GM19395 (cell line): ENCODE results near the gene EVI2A.
"Not testable (repeated sequence)": the region's sequence is repeated elsewhere in the genome, so short reads cannot be mapped to it uniquely, and the experiment has no call there.

Source experiments
- ATAC-seq: cut with Tn5 transposase; IDR thresholded peaks from one replicate; pipeline ENCODE4 v1.9.1; 2021; ENCODE audit warnings: mild to moderate bottlenecking, moderate library complexity; ENCODE audit not compliant: unreplicated experiment

The EVI2A gene

DNA sequence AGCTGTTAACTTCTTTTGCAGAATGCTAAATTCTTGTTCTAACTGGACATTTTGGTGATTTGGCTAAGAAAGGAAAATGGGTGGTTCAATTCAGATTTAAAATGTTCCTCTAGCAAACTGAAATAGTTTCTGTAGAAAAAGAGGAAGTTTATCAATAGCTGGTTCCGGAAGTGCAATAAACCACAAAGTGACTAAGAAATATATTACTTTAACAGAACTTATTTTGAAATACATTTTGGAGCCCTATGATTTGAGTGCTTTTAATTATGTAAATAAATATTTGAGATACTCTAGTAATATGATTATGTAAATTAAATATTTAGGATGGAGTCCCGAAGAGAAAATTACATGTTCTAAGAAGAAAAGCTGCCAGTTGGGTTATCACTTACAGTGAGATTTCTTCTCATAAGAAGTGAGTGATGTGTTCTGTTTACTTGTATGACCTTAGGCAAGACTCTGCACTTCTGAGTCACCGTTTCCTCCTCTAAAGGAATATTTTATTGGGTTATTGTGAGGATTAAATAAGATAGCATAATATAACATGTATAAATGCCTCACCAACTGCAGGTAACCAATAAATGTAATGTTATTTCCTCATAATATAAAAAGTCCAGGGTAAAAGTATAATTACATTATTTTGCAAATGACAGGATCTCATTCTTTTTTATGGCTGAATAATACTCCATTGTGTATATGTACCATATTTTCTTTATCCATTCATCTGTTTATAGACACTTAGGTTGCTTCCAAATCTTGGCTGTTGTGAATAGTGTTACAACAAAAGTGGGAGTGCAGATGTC lies 7.2 kb downstream of the EVI2A start, which contains the start of gene EVI2B:
EVI2B (minus strand) TSS at position 73 of the 800 bp plus-strand sequence. CDS start 8,445 bp downstream, outside the sequence.
- ATAC-seq: no peak

DNA sequence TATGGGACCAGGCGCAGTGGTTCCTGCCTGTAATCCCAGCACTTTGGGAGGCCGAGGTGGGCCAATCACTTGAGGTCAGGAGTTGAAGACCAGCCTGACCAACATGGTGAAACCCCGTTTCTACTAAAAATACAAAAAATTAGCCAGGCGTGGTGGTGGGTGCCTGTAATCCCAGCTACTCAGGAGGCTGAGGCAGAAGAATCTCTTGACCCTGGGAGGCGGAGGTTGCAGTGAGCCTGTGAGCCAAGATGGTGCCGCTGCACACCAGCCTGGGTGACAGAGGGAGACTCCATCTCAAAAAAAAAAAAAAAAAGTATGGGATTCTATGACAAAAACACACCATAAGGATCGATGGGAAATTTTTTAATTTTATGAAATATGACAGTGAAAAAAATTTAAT lies 9.2 kb downstream of the EVI2A start:
- ATAC-seq: not testable (repeated sequence)

DNA sequence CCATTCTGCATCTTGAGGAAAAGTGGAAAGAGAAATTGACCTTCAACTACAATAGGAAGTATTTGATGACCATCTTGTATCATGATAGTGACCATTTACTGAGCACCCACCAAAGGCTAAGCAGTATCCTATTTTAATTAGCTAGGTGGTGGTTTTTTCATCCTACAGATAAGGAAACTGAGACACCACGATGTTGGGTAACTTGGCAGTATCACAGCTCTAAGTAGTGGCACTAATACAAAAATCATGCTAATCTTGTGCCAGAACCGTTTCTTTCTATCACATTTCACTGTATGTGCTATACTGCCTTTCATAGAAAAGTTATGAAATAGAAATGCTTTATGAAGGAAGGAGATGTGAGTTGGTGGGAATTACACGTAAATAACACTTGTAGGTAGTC lies 9.9 kb downstream of the EVI2A start:
- no peak for ATAC-seq

DNA sequence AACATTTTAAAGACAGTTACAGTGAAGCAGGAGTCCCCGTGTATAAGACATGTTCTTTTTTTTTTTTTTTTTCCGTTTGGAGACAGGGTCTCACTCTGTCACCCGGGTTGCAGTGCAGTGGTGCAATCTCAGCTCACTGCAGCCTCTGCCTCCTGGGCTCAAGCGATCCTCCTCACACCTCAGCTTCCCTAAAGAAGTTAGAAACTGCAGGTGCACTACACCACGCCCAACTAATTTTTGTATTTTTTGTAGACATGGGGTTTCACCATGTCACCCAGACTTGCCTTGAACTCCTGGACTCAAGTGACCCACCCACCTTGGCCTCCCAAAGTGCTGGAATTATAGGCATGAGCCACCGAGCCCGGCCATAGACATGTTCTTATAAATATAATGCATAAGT lies 10.5 kb downstream of the EVI2A start:
- no peak for ATAC-seq

DNA sequence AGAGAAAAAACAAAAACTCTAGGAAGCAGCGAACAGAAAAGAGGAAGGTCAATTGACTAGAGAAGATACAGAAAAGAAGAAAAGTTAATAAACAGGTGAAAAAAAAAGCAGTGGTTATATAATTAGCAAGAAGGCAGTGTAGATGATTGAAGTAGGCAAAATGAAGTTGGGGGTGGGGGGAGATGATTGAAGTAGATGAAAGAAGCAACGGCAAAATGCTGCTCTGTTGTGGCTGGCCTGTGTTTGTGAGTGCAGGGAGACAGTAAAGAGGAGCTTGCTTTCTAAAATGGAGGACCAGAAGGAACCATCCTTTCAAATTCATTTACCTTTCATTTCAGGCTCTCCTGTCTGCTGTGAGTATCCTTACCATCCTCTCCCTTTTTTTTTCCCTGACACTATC lies 11.2 kb downstream of the EVI2A start:
- no peak for ATAC-seq

DNA sequence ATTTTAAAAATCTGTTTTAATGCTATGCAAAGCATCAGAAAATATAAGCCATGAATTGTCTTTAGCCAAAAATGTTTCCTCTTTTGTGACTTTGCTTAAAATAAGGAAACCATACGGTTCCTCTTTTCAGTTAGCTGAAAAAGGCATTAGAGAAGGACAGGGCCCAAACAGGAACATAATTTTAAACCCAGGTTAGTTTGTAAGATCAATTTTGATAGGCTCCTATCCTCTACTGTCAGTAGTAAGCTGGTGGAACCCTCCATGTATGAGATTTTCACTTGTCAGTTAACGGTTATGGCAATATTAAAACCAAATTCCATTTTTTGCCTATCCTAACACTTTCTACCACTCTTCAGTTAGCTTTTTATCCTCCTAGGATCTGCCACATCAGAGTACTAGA lies 11.9 kb downstream of the EVI2A start:
- ATAC-seq: no peak

DNA sequence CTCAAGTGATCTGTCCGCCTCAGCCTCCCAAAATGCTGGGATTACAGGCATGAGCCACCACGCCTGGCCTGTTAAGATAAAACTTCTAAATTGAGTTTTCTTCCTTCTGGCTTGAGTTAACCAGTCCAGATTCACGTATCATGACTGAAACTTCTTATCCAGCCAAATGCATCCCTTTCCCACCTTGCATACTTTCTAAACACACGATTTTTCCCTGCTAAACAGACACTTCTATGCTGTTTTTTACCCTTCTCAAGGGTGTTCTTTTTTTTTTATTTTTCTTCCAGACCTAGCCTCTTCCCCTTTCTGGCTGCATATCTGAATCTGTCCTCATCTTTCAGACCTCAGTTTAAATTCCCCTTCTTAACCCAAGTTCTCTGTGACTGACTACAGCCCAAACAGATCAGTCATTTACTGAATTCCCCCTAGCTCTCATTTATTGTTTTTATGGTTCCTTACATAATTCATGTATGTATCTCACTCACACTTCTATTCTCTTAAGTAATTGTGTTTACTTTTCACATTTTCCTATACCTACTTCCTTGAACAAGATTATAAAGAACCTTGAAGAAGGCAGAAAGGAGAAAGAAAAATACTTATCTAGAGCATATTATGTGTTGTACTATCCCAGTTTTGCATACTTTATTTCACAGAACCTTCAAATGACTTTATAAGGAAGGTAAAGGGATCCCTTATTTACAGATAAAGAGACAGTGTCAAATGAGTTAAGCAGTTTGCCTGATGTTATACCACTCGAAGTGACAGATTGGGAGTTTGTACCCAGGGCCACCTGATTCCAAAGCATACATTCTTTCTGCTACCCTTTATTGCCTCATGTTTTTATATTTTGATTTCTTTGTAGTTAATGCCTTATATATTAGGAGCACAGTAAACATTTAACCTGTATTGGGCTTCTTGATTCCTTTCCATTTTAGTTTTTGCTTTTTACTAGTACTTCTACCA lies 12.8 kb downstream of the EVI2A start:
- no peak for ATAC-seq

DNA sequence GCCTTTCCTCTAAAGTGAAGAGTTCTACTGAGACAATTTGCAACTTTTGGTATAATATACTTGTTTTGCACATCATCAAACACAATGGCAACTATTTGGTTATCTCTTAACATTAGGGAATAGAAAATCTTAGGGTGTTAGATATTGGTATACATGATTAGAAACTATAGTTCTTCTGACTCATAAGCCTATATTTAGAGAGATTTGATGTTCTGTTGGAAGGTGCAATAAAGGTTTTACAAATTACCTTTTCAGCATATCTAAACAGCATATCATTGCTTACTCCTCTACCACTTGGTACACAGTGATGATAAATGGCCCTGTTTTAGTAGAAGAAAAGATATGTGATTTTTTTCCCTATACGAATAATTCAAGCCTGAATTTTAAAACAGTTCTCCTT lies 13.8 kb downstream of the EVI2A start:
- ATAC-seq: no peak

DNA sequence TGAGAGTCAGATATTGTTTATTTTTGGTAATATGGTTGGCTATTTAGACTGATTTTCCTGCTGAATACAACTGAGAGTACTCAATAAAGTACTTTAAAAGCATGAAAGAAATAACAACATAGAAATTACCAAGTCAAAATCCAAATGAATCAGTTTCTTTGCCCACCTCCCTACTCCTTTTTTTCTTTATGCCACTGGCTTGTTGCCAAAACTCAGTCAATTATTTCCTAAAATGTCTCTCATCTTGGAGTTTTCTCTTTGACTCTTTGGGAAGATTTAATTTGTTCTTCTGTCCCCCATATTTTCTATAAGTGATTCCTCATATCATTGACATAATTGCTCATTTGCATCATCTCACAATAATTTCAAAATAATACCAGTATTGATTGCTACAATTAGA lies 21.8 kb downstream of the EVI2A start:
- ATAC-seq: no peak

DNA sequence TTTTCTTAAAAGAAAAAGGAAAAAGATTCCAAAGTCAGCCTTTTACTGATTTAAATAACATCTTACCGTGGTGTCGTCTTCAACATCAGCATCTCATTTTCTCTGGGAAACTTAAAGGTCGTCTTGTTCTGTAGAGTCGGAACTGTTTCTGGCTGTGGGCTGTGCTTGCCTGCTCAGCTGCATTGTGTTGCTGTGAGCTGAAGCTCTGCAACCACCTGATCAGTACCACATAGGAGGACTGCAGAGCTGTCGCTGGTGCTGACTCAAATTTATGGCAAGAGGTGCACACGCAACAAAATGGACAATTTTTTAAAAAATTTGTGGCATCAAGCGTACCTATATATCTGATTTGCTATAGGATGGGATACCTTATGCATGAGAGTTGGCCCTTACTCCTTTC lies 24.3 kb downstream of the EVI2A start, which contains the start of gene OMG:
OMG (minus strand) TSS at position 150 of the 400 bp plus-strand sequence. CDS start 908 bp downstream, outside the sequence.
- ATAC-seq: no peak

DNA sequence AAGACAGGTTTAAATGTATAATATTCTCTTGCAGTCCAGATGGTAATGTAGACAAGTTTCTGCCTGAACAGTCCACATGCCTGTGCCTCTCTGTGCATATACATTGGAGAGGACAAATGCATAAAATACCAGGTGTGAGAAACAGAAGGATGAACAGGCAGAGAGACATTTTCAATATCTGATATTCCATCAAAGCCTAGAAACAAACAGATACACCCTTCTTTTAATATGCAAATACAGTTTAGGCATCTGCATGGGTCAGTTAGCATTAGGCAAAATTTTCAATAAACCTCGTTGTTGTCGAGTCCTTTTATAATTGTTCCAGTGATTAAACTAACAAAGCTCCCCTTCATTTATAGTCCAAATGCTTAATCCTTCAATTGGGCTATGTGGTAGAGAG lies 25.3 kb downstream of the EVI2A start:
- no peak for ATAC-seq

DNA sequence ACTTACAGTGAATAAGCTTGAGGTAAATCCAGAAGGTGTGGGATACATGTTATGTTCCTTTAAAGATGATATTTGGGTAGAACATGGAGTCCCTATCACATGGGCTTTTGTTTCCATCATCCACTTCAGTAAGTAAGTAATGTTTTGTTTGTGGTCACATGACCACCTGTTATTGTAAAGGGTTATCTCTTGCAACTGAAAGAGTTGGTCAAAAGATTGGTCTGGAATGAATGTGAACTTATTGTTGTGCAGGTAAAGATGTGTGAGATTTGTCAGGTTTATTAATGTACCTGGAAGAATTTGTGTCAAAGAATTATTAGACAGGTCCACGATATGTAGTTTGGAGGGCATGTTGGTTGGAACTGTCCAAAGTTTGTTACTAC lies 25.9 kb downstream of the EVI2A start:
- ATAC-seq: no peak

DNA sequence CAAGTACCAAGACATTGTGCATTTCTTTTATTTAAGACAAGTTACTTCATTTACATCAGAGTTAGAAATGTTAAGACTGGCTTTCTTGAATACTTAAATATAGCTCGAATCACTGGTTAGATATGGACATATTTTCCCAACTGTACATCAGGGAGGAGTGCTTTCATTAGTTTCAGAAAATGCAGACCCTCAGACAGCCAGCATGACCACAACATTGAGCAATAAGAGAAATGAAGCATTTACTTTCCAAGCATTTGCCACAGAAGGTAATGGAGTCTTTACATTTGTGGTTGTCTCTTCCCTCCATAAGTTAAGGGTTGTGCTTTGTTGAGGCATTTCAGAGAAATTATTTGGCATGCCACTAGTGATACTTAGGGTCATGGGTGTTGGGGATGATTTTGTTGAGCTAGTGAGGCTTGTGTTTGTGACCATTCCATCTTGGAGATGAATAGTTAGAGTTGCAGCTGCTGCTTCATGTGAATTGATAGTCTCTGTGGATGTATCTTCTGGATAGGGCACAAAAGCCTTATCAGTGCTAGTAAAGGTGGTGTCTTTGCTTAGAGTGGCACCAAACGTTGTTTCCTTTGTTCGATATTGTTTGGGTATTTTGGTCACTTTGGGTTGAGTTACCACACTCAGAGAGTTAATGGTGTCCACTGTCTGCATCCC lies 26.5 kb downstream of the EVI2A start:
- no peak for ATAC-seq

DNA sequence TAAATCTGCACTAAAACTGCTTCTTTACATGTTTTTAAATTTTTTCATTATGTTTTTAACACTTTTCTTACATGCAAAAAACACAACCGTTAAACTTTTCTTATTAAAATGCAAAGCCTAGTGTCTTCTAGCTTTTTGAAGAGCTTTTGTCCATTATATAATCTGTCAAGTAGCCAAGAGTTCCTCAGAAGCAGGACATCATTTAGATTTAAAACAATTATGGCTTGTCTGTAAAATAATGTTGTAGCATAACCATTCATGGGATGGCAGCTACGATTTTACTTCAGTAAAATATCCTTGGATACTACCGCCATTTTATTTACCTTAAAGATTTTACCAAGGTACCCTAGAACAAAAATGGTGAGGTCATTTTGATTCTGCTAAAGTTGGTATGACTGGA lies 27.2 kb downstream of the EVI2A start:
- no peak for ATAC-seq

DNA sequence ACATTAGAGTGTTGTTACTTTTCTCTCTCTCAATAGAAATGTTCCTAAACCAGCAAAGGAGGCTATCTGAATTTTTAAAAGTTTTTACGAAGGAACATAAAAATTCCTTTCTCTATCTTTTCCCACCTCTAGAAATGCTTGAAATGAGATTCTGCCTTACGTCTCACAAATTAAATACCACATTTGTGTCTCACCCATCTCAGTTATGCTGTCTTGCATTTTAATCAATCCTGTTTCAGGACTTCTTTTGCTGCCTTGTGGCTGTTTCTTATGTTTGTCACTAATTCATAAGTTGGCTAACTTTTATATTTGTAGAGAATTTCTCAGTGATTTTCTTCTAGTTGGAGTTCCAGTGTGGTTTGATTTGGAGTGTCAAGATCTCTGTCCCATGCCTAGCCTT lies 27.8 kb downstream of the EVI2A start:
- ATAC-seq: no peak

DNA sequence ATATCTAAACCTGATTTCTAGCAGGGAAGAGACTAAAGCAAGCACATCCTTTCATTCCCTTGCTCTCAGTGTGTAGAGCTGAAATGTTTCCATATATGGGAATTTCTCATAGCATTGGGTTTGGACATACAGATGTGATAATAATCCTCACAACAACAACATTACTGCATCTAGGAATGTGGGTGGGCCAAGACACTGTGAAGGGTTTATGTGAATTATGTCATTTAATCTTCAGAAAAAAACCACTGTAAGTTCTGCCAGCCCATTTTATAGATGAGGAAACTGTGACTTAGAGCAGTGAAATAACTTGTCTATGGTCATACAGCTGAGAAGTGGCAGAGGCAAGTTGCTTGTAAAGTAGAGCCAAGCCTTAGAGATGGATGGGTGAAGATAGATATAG lies 29.6 kb downstream of the EVI2A start:
- ATAC-seq: no peak

DNA sequence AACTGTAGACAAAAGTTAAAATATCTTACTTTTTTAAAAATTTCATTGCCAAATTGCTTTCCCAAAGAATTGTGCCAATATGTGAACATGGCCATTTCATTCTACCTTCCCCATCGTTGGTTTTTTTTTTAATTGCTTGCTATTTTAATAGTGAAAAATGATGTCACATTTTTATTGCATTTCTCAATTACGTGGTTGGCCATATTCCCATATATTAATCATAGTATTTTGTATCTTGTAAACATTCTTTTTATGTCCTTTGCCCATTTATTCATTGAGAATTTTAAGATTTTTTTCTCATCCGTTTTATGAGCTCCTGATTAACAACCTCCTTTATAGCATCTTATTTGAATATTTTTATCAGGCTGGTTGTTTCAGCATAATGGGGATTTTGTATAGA lies 31.6 kb downstream of the EVI2A start:
- ATAC-seq: no peak

DNA sequence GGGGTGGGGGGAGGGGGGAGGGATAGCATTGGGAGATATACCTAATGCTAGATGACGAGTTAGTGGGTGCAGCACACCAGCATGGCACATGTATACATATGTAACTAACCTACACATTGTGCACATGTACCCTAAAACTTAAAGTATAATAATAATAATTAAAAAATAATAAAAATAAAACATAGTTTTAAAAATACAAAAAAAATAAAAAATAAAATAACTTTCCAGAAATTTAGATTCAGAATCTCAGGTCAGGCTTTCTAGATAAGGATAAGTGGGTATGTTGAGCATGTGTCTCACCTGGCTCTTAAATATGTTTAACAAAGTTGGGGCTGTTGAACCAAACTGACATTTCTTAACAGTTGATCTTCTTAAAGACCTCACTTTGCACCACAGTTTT lies 33.5 kb downstream of the EVI2A start:
- not testable (repeated sequence) for ATAC-seq

DNA sequence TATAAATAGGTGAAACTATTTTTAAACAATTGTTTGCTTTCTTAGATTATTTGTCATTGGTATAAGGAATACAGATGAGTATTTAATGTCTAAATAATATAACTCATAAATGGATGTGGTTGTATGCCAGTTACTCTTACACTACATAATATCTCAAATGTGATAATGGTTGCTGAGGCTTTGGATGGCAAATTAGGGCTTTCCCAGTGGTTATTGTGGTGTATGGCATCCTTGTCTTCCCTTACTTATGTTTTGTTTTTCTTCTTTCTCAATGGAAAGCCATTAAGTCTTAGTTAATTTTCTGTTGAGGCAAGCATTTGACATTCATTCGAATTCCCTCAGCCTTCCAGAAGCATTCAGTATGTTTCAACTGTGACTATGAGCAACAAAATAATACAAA lies 34.8 kb downstream of the EVI2A start:
- ATAC-seq: no peak

DNA sequence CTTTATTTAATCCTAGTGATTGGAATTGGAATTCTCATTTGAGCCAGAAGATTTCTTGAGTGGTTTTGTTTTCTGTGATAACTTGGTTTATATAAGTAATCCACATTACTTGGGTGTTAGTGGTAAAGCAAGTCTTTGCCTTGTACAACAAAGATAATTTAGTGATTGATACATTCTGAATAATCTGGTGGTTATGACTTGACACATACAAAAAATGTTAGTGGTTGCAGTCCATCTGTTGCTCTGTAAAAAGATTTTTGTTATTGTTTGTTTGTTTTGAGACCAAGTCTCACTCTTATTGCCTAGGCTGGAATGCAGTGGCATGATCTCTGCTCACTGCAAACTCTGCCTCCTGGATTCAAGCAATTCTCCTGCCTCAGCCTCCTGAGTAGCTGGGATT lies 37.6 kb downstream of the EVI2A start:
- ATAC-seq: no peak

DNA sequence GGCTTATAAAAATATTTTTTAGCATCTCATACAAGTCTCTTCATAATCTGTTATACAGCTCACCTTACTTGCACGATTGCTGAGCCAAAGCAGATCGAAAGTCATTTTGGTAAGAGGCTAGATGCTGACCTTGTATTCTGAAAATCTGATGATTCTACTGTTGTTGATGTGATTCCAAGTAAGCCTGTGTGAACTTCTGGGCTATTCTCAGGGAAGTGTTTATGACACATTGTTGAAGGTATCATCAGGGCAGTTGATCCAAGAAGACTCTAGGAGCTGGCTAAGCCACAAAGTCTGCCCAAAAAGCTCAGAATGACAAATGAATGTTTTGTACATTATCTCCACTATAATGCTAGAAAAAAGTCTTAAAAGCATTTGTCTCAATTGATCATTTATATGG lies 40.4 kb downstream of the EVI2A start:
- ATAC-seq: no peak
